ENCODE measurements around the gene SBF2. TPM values are rescaled to one million over a fixed set of nuclear protein-coding genes. Genes with fewer than 3 reads are reported as not detected.
A peak's percentile ranks its signal among the peaks of the same experiment; 100 is the strongest.

Gene SBF2
- total RNA-seq, 1 donor from 2014 or later = 34.5 TPM

DNA sequence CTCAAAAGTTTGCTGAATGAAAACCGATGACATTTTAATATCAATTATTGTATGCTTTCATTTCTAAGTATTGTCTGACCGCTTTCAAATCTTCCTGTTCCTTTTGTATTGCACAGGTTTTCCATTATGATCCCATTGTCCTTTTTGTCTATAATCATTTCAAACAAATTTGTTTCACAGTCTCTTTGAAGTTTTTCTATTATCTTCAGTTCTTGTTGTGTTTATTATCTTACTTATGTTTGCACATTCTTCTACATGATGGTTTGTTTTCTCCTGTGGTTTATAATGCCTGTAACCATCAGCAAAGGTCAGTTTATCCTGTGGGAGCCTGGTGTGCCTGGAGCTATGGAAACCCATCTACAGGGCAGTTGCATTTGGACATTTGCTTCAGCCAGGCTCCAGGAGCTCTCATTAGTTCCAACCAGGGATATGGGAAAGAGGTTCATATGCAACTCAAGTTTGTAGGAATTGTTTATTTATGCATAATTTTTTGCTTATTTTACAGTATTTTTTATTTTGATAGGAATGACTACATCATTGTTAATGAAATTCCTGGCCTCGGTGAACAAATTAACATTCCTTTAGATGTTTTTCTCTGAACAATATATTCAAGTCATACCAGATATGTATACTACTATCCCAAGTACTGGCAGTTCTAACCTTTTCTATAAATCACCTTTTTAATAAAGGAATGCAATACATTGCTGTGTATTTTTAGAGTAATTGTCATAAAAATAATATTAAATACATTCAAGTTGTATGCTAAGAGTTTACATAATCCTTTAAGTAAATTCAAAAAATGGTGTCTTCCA lies 179.2 kb downstream of the SBF2 start:
- no peak for TF ChIP-seq CTCF (IDR thresholded peaks at IDR 0.05)
- H3K4me1 ChIP-seq = peaks cover 0 to 18% of the 10 kb centered on the region in 2 donors
- intact Hi-C loops (cut with DNase I) = no loop called here
- DNase-seq (ENCODE audit: low spot score in 2 of 2) = no peak
- no peak overlapping the region for H3K27ac ChIP-seq
- no peaks in the 10 kb centered on the region for H3K36me3 ChIP-seq
- no peaks in the 10 kb centered on the region for H3K27me3 ChIP-seq
- no peak overlapping the region for H3K4me3 ChIP-seq
- H3K9me3 ChIP-seq = no peaks in the 10 kb centered on the region

DNA sequence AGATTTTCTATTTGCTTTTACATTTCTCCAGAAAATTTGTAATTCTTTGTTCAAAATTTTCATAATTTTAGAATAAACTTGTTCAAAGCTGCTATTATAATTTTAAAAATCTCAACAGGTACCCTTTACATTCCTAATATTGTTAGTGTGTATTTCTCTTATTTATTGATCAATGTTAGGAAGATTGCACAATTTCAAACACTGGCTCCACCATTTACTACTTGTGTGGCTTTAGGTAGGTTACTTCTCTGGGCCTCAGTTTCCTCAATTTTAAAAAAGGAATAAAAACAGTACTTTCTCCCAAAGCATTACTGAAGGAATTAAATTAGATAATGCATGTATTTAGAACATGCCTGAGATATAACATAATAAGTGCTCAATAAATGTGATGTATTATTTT lies 180.2 kb downstream of the SBF2 start:
- DNase-seq (ENCODE audit: low spot score in 2 of 2) = no peak
- intact Hi-C loops (cut with DNase I) = no loop called here
- no peak overlapping the region for H3K27ac ChIP-seq

DNA sequence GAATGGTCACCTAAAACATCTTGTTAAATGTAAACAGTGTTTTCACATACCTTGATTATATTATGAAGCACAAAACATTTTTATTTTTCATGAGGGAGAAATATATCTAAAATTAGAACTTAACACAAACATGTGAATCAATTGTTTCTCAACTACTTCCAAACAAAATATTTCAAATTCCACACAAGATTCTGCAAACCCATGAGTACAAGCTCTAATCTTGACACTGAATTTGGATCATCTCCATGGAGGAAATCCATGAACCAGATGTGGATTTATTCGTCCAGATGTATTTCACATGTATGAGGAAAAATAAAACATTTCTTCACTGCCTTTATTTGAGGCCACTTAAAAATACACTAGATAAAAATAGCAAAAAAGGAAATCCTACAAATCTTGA lies 184.2 kb downstream of the SBF2 start:
- H3K36me3 ChIP-seq = no peaks in the 10 kb centered on the region
- H3K27me3 ChIP-seq = no peaks in the 10 kb centered on the region
- H3K4me3 ChIP-seq = no peak overlapping the region
- no peak for TF ChIP-seq CTCF (IDR thresholded peaks at IDR 0.05)
- peak overlapping the region in 1 of 2 donors; percentile 13 for H3K27ac ChIP-seq
- peaks cover 0 to 11% of the 10 kb centered on the region in 2 donors for H3K4me1 ChIP-seq
- no peaks in the 10 kb centered on the region for H3K9me3 ChIP-seq
- DNase-seq (ENCODE audit: low spot score in 2 of 2) = no peak
- intact Hi-C loops (cut with DNase I) = no loop called here

More for the DNA sequence above, 180.2 kb downstream of the SBF2 start:
- TF ChIP-seq CTCF (IDR thresholded peaks at IDR 0.05) = no peak
- H3K36me3 ChIP-seq = no peaks in the 10 kb centered on the region
- peaks cover 0 to 15% of the 10 kb centered on the region in 2 donors for H3K4me1 ChIP-seq
- H3K9me3 ChIP-seq = no peaks in the 10 kb centered on the region
- H3K27me3 ChIP-seq = no peaks in the 10 kb centered on the region
- no peak overlapping the region for H3K4me3 ChIP-seq

GRCh38 chr11:10108915-10109680 lies 184.9 kb downstream of the SBF2 start:
- H3K27ac ChIP-seq = peak overlapping the region in 1 of 2 donors; percentile 13
- intact Hi-C loops (cut with DNase I) = no loop called here
- H3K4me1 ChIP-seq = peaks cover 0 to 16% of the 10 kb centered on the region in 2 donors
- TF ChIP-seq CTCF (IDR thresholded peaks at IDR 0.05) = no peak
- H3K9me3 ChIP-seq = no peaks in the 10 kb centered on the region
- no peak for DNase-seq (ENCODE audit: low spot score in 2 of 2)
- no peaks in the 10 kb centered on the region for H3K27me3 ChIP-seq
- H3K4me3 ChIP-seq = no peak overlapping the region
- H3K36me3 ChIP-seq = no peaks in the 10 kb centered on the region

DNA sequence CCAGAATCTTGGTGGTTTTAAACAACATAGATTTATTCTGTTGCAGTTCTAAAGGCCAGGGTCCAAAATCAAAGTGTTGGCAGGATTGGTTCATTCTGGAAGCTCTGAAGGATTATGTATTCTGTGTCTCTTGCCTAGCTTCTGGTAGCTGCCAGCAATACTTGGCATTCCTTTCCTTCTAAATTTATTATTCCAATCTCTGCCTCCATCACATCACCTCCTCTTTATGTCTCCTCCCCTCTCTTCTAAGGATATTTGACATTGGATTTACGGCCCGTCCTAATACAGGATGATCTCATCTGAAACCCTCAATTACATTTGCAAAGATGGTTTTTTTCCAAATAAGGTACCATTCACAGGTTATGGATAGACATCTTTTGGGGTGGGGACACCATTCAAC lies 186.5 kb downstream of the SBF2 start:
- Histone ChIP-seq H3K9me3 (no peaks in the 10 kb centered on the region), H3K36me3 (no peaks in the 10 kb centered on the region), H3K4me3 (no peak overlapping the region), H3K4me1 (peaks cover 0 to 16% of the 10 kb centered on the region in 2 donors), H3K27me3 (no peaks in the 10 kb centered on the region), H3K27ac (peak overlapping the region in 1 of 2 donors; percentile 21)
- intact Hi-C loops (cut with DNase I) = no loop called here
- no peak for DNase-seq (ENCODE audit: low spot score in 2 of 2)
- TF ChIP-seq CTCF (IDR thresholded peaks at IDR 0.05) = no peak
